IMR-90 (cell line): ENCODE data around the gene DCST2. TPM values are rescaled to one million over a fixed set of nuclear protein-coding genes. Genes with fewer than 3 reads are reported as not detected.

Experiments
- ATAC-seq: fragments of 200-7000 bp; cut with Tn5 transposase; 2 replicates; pipeline ENCODE4 v1.9.1; 2020; ENCODE audit warnings: low read depth, mild to moderate bottlenecking, moderate library complexity
- BruUV-seq: library from RNA; stranded (reverse); fragments of 400-500 nt; replicated peaks from 2 replicates; lab custom pipeline; 2021; lab: Mats Ljungman, UMichigan
- CTCF ChIA-PET: fragments of 300-600 bp; formaldehyde crosslinking; extraction: SDS; loops from one replicate; lab custom pipeline; 2021; ENCODE audit warnings: antibody characterized with exemption; lab: Yijun Ruan, JAX
- POLR2A ChIA-PET: fragments of 300-600 bp; sonication (Branson Sonifier 250); formaldehyde crosslinking; loops from one replicate; lab custom pipeline; 2022; ENCODE audit warnings: antibody characterized with exemption; ENCODE audit not compliant: unreplicated experiment; lab: Charles Lee
- DNase-seq: peaks from one replicate; pipeline ENCODE4 v3.0.0; 2013
- H2AFZ ChIP-seq: replicated peaks from 2 replicates; pipeline ENCODE3; 2013; ENCODE audit warnings: low read length, mild to moderate bottlenecking; ENCODE audit not compliant: poor library complexity
- H2AK5ac ChIP-seq: 2 replicates; pipeline ENCODE4 v1.6.1; 2013; ENCODE audit warnings: low read depth, low read length, inconsistent platforms
- H2AK9ac ChIP-seq: replicated peaks from 2 replicates; pipeline ENCODE3; 2013; ENCODE audit warnings: mild to moderate bottlenecking, low read depth, low read length, moderate library complexity; ENCODE audit not compliant: poor library complexity
- H2BK120ac ChIP-seq: 2 replicates; pipeline ENCODE4 v1.6.1; 2013; ENCODE audit warnings: low read depth, low read length, inconsistent platforms
- H2BK15ac ChIP-seq: 3 replicates; pipeline ENCODE4 v1.6.1; 2013; ENCODE audit warnings: low read depth, low read length, inconsistent platforms
- H2BK20ac ChIP-seq: 2 replicates; pipeline ENCODE4 v1.6.1; 2013; ENCODE audit warnings: low read depth, mild to moderate bottlenecking, inconsistent platforms, low read length, moderate library complexity
- H2BK5ac ChIP-seq: 2 replicates; pipeline ENCODE4 v1.6.1; 2013; ENCODE audit warnings: mild to moderate bottlenecking, low read depth, low read length, inconsistent platforms; ENCODE audit not compliant: poor library complexity, severe bottlenecking
- H3K14ac ChIP-seq: replicated peaks from 2 replicates; pipeline ENCODE4 v1.6.1; 2013; ENCODE audit warnings: low read depth, low read length, inconsistent platforms
- H3K18ac ChIP-seq: 2 replicates; pipeline ENCODE4 v1.6.1; 2013; ENCODE audit warnings: low read depth, low read length, control low read depth
- H3K23ac ChIP-seq: 2 replicates; pipeline ENCODE4 v1.6.1; 2013; ENCODE audit warnings: low read depth, low read length, inconsistent platforms
- H3K27ac ChIP-seq: 2 replicates; pipeline ENCODE4 v1.5.1; 2013; ENCODE audit warnings: mild to moderate bottlenecking, control low read depth, low read length; ENCODE audit not compliant: insufficient read depth
- H3K27me3 ChIP-seq: 2 replicates; pipeline ENCODE4 v1.6.1; 2013; ENCODE audit warnings: low read length; ENCODE audit not compliant: control insufficient read depth, insufficient read depth
- H3K36me3 ChIP-seq: 2 replicates; pipeline ENCODE4 v1.6.1; 2013; ENCODE audit warnings: low read length, mixed read lengths; ENCODE audit not compliant: control insufficient read depth, insufficient read depth
- H3K4ac ChIP-seq: 2 replicates; pipeline ENCODE4 v1.6.1; 2013; ENCODE audit warnings: low read depth, low read length, inconsistent platforms
- H3K4me1 ChIP-seq: 2 replicates; pipeline ENCODE4 v1.6.1; 2013; ENCODE audit warnings: low read length, mixed read lengths; ENCODE audit not compliant: control insufficient read depth, insufficient read depth
- H3K4me2 ChIP-seq: 2 replicates; pipeline ENCODE4 v1.6.1; 2013; ENCODE audit warnings: low read depth, mild to moderate bottlenecking, control low read depth, low read length, moderate library complexity
- H3K4me3 ChIP-seq: 2 replicates; pipeline ENCODE4 v1.5.1; 2013; ENCODE audit warnings: low read depth, mild to moderate bottlenecking, control low read depth, low read length, moderate library complexity; ENCODE audit not compliant: insufficient read depth
- H3K56ac ChIP-seq: 2 replicates; pipeline ENCODE4 v1.6.1; 2013; ENCODE audit warnings: low read length, inconsistent platforms; ENCODE audit not compliant: insufficient read depth; ENCODE audit errors: extremely low read depth
- H3K79me1 ChIP-seq, 2 experiments: 2 replicates each; pipeline ENCODE4 v1.6.1; 2013; ENCODE audit warnings: low read length in 2 of 2, inconsistent platforms in 1 of 2, low read depth in 1 of 2
- H3K9ac ChIP-seq: 2 replicates; pipeline ENCODE4 v1.6.1; 2013; ENCODE audit warnings: low read depth, low read length, control low read depth
- H3K9me1 ChIP-seq: 2 replicates; pipeline ENCODE4 v1.6.1; 2013; ENCODE audit warnings: low read length, inconsistent platforms; ENCODE audit not compliant: insufficient read depth
- H3K9me3 ChIP-seq: 2 replicates; pipeline ENCODE4 v1.6.1; 2013; ENCODE audit warnings: low read length; ENCODE audit not compliant: control insufficient read depth, insufficient read depth
- H4K20me1 ChIP-seq: 2 replicates; pipeline ENCODE4 v1.6.1; 2013; ENCODE audit warnings: low read length, inconsistent platforms; ENCODE audit not compliant: insufficient read depth
- H4K5ac ChIP-seq: 2 replicates; pipeline ENCODE4 v1.6.1; 2013; ENCODE audit warnings: mild to moderate bottlenecking, low read depth, low read length, control low read depth
- H4K8ac ChIP-seq, 2 experiments: 2 replicates each; pipeline ENCODE4 v1.6.1; 2013; ENCODE audit warnings: low read depth in 2 of 2, low read length in 2 of 2, control low read depth in 1 of 2, inconsistent platforms in 1 of 2
- H4K91ac ChIP-seq: 2 replicates; pipeline ENCODE4 v1.6.1; 2013; ENCODE audit warnings: low read depth, low read length, inconsistent platforms; ENCODE audit not compliant: insufficient read depth
- CHD1 ChIP-seq: IDR thresholded peaks from 2 replicates; pipeline ENCODE4 v1.6.1; 2012; ENCODE audit warnings: low read depth, low read length, improper control_type of control experiment
- MAFK ChIP-seq: IDR thresholded peaks from 2 replicates; pipeline ENCODE4 v1.6.1; 2012; ENCODE audit warnings: low read depth, low read length, improper control_type of control experiment
- MAZ ChIP-seq: IDR thresholded peaks from 2 replicates; pipeline ENCODE4 v1.6.1; 2012; ENCODE audit warnings: low read depth, mild to moderate bottlenecking, low read length, improper control_type of control experiment, moderate library complexity, borderline replicate concordance
- MXI1 ChIP-seq: IDR thresholded peaks from 2 replicates; pipeline ENCODE4 v1.6.1; 2012; ENCODE audit warnings: low read depth, mild to moderate bottlenecking, low read length, moderate library complexity, borderline replicate concordance
- POLR2A ChIP-seq: IDR thresholded peaks from 2 replicates; pipeline ENCODE4 v1.6.1; 2012; ENCODE audit warnings: mild to moderate bottlenecking, low read depth, low read length
- RAD21 ChIP-seq: IDR thresholded peaks from 2 replicates; pipeline ENCODE4 v1.6.1; 2012; ENCODE audit warnings: low read length, improper control_type of control experiment
- SMC3 ChIP-seq: fragments of 150-350 bp; IDR thresholded peaks from 2 replicates; pipeline ENCODE4 v1.6.1; 2016; ENCODE audit warnings: low read depth, mild to moderate bottlenecking, antibody characterized with exemption, low read length, moderate library complexity
- WGBS, 2 experiments: methylation state at CpG; one replicate each; pipeline versions ENCODE4 v1.1.5 to v1.1.7; 2013; ENCODE audit warnings: missing lambda C conversion rate in 2 of 2; ENCODE audit not compliant: insufficient read length in 1 of 2; ENCODE audit errors: extremely low coverage in 2 of 2; 5-methylcytosine and 5-hydroxymethylcytosine counted together
- dilution Hi-C: fragments of 300-500 bp; cut with HindIII; formaldehyde crosslinking; loops from one replicate; pipeline ENCODE4 v1.14.3; 2018; ENCODE audit warnings: low sequenced_read_pairs; ENCODE audit not compliant: unreplicated experiment
- in situ Hi-C: fragments of 300-500 bp; cut with MboI; formaldehyde crosslinking; loops from 3 replicates; pipeline ENCODE4 v1.14.3; 2019; ENCODE audit warnings: low sequenced_read_pairs, inconsistent platforms, mixed read lengths
- intact Hi-C: fragments of 100-400 bp; cut with micrococcal nuclease; formaldehyde crosslinking; loops from 2 replicates; pipeline ENCODE4 v1.10.0; 2022
- polyA plus RNA-seq, 3 experiments: library from polyadenylated mRNA; depleted of rRNA; stranded (reverse); fragments of >200 nt; gene quantifications; 2 replicates each; pipeline ENCODE4 v1.2.3, GENCODE V29; 2012; ENCODE audit warnings: low replicate concordance in 1 of 3
- total RNA-seq: library from RNA; depleted of rRNA; stranded (reverse); fragments of >200 nt; gene quantifications from 2 replicates; pipeline ENCODE4 v1.2.3, GENCODE V29; 2012
- TF ChIP-seq, protein P1 (sequence below): fragments of 150-350 bp; IDR thresholded peaks from 2 replicates; pipeline ENCODE4 v1.6.1; 2017; ENCODE audit warnings: mild to moderate bottlenecking, antibody characterized with exemption, low read length, low read depth
- TF ChIP-seq, protein P2 (sequence below): fragments of 150-350 bp; IDR thresholded peaks from 2 replicates; pipeline ENCODE4 v1.6.1; 2016; ENCODE audit warnings: low read depth, mild to moderate bottlenecking, low read length, moderate library complexity, borderline replicate concordance

DCST2 gene
- total and polyA plus RNA-seq, 2 of the 4 experiments (the other 2 are of a cell fraction), result 0.14 TPM; not detected in 1

DNA sequence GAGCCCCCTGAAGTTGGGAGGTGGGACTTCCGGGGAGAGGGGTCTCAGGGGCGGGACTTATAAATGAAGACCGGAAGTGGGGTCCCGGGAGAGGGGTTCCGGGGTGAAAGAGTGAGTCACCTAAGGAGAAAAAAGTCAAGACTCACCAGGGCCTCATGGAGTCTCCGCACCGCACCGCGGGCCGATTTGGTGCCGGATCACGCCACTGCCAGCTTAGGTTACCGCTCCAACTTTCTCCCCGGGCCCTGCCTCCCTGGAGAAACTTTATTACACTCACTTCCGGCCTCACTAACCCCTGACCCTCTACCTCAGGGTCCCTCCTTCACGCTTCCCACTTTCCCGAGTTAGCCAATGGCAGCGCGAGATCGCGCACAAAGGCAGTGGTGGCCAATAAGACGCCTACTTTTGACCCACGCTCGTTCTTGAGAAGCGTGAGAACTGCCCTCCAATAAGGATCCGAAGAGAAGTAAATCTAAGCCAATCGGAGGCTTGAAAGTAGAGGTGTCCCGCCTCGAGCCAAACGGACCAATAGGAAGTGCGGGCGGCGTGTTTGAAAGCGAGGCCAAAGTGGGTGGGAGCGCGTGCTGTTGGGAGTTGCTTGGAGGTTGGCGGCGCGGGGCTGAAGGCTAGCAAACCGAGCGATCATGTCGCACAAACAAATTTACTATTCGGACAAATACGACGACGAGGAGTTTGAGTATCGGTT is 59.3 kb downstream of the DCST2 start, which contains the start of gene CKS1B (continued):
- peak; percentile 100 for TF ChIP-seq MXI1
- no peak; the same call in 1 of the 2 replicates for TF ChIP-seq CHD1

DNA sequence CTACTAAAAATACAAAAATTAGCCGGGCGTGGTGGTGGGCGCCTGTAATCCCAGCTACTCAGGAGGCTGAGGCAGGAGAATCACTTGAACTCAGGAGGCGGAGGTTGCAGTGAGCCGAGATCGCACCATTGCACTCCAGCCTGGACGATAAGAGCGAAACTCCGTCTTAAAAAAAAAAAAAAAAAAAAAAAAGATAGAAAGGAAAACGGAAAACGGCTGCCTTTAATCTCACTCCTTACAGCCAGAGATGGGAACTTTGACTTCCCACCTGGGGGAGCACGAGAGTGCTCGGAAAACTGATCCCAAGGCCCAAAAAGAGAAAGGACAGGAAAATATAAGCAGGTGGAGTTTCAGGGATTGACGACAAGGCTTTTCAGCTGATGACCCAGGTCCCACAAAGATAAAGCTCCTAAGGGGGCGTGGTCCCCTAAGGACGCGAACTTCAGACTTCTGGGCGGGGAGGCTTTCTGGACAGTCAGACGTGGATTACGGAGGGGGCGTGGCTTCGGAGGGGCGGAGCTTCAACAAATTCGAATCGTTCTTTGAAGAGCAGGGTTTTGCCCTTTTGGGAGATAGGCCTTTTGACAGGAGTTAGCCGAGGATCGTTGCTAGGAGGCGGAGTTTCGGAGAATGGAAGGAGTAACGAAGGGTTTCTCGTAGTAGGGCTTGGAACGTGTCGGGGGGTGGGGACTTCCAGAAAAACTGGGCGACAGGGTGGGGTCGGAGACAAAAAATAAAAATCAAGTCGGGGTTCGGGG is 60.1 kb downstream of the DCST2 start:
- ATAC-seq (peak; percentile 15), DNase-seq (peak; percentile 97)
- dilution Hi-C loops (no loop called here), intact Hi-C loops (loop anchor here (1.0 to 10.0 kb wide), 2 partner anchors 22 to 201 kb away; partner anchors contain the start of genes KRTCAP2 and TRIM46), in situ Hi-C loops (no loop called here)
- Histone ChIP-seq H4K91ac (peak overlapping the region; percentile 99), H3K23ac (peak overlapping the region; percentile 100), H3K9me3 (no peaks in the 10 kb centered on the region), H3K4me1 (peaks cover 13% of the 10 kb centered on the region), H4K8ac (peak overlapping the region; percentile 95 to 99), H3K4me3 (peak overlapping the region; percentile 53), H2BK20ac (peak overlapping the region; percentile 68; the same call in 1 of the 2 replicates), H3K18ac (peak overlapping the region; percentile 76), H3K4me2 (peak overlapping the region; percentile 83), H2AK9ac (peak overlapping the region; percentile 100), H3K14ac (peak overlapping the region; percentile 100), H4K5ac (peak overlapping the region; percentile 76), H3K27me3 (no peaks in the 10 kb centered on the region), H2AFZ (peak overlapping the region; percentile 63), H2AK5ac (peak overlapping the region; percentile 99), H2BK5ac (peak overlapping the region; percentile 97), H3K56ac (peak overlapping the region; percentile 100), H3K79me1 (peaks cover 6 to 50% of the 10 kb centered on the region in 2 experiments), H3K36me3 (no peaks in the 10 kb centered on the region; the same call in 1 of the 2 replicates), H2BK15ac (peak overlapping the region; percentile 98), H3K4ac (peak overlapping the region; percentile 99), H3K9me1 (peaks cover 7% of the 10 kb centered on the region), H3K9ac (peak overlapping the region; percentile 87), H3K27ac (peak overlapping the region; percentile 89), H4K20me1 (peaks cover 13% of the 10 kb centered on the region), H2BK120ac (peak overlapping the region; percentile 98)
- TSS peak; percentile 67 for BruUV-seq
- ChIA-PET POLR2A (interaction anchor here (1.0 to 1.9 kb wide), 3 partner anchors 10 to 20 kb away, joined by 3 to 10 read pairs (median 5); partner anchors contain the start of genes FLAD1, LENEP and PYGO2), CTCF (interaction anchor here (0.6 to 1.1 kb wide), 7 partner anchors 12 to 710 kb away, joined by 3 to 4 read pairs (median 3); partner anchors contain the start of genes LENEP, PBXIP1 and PYGO2)
- 0% methylated on average over 16 of the region's 37 CpGs; no CpG with 5 or more reads in 1 of the 2 experiments for WGBS, 2 experiments
- TF ChIP-seq POLR2A, result peak; percentile 87
- TF ChIP-seq MXI1, result no peak
- peak; percentile 94; the same call in 1 of the 2 replicates for TF ChIP-seq CHD1
- TF ChIP-seq, protein P1, sequence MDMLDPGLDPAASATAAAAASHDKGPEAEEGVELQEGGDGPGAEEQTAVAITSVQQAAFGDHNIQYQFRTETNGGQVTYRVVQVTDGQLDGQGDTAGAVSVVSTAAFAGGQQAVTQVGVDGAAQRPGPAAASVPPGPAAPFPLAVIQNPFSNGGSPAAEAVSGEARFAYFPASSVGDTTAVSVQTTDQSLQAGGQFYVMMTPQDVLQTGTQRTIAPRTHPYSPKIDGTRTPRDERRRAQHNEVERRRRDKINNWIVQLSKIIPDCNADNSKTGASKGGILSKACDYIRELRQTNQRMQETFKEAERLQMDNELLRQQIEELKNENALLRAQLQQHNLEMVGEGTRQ, result no peak
- TF ChIP-seq MAZ, result no peak; the same call in 1 of the 2 replicates
- no peak for TF ChIP-seq SMC3
- TF ChIP-seq, protein P2, sequence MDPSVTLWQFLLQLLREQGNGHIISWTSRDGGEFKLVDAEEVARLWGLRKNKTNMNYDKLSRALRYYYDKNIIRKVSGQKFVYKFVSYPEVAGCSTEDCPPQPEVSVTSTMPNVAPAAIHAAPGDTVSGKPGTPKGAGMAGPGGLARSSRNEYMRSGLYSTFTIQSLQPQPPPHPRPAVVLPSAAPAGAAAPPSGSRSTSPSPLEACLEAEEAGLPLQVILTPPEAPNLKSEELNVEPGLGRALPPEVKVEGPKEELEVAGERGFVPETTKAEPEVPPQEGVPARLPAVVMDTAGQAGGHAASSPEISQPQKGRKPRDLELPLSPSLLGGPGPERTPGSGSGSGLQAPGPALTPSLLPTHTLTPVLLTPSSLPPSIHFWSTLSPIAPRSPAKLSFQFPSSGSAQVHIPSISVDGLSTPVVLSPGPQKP, result no peak
- 0 out of 2 replicates have a peak, but pooled peaks have one; percentile 2 for TF ChIP-seq RAD21
- TF ChIP-seq MAFK, result no peak
